VCaP (cell line): ENCODE data around the gene ERRFI1.

Experiments used
- H3K27ac ChIP-seq: fragments of 450-650 bp; 2 replicates; pipeline ENCODE4 v1.5.1; 2017
- CTCF ChIP-seq: fragments of 450-650 bp; conservative IDR thresholded peaks from 2 replicates; pipeline ENCODE4 v1.5.1; 2017; ENCODE audit warnings: mild to moderate bottlenecking, moderate library complexity

Gene ERRFI1

GRCh38 chr1:8004113-8004802, 21.9 kb downstream of the ERRFI1 start:
- no peak for TF ChIP-seq CTCF
- peak overlapping the region; percentile 70; the same call in 1 of the 2 replicates for H3K27ac ChIP-seq

- no peak overlapping the region; the same call in 1 of the 2 replicates for H3K27ac ChIP-seq
- no peak for TF ChIP-seq CTCF
Observed at GRCh38 chr1:8003438-8004112, 22.5 kb downstream of the ERRFI1 start.

GRCh38 chr1:8002921-8003320, 23.2 kb downstream of the ERRFI1 start:
- no peak overlapping the region for H3K27ac ChIP-seq
- TF ChIP-seq CTCF = no peak

- H3K27ac ChIP-seq = no peak overlapping the region
- no peak for TF ChIP-seq CTCF
Observed at GRCh38 chr1:8002329-8002910, 23.7 kb downstream of the ERRFI1 start.

GRCh38 chr1:7995437-7995836, 30.7 kb downstream of the ERRFI1 start:
- no peak for TF ChIP-seq CTCF
- H3K27ac ChIP-seq = no peak overlapping the region

GRCh38 chr1:7994827-7995226, 31.3 kb downstream of the ERRFI1 start:
- H3K27ac ChIP-seq = no peak overlapping the region
- TF ChIP-seq CTCF = no peak

GRCh38 chr1:7993593-7994479, 32.3 kb downstream of the ERRFI1 start:
- H3K27ac ChIP-seq = no peak overlapping the region
- no peak for TF ChIP-seq CTCF
